HEK293T (cell line): ENCODE results near the gene MFRP.

Experiments
- CTBP1 ChIP-seq: fragments of 450-650 bp; IDR thresholded peaks from 2 replicates; pipeline ENCODE4 v1.6.1; 2016; ENCODE audit warnings: borderline replicate concordance
- FOXM1 ChIP-seq: fragments of 450-650 bp; IDR thresholded peaks from 2 replicates; pipeline ENCODE4 v1.6.1; 2017; ENCODE audit warnings: mild to moderate bottlenecking, borderline replicate concordance
- SP1 ChIP-seq: fragments of 450-650 bp; IDR thresholded peaks from 2 replicates; pipeline ENCODE4 v1.6.1; 2017
- TARDBP ChIP-seq: fragments of 450-650 bp; IDR thresholded peaks from 2 replicates; pipeline ENCODE4 v1.6.1; 2016

DNA sequence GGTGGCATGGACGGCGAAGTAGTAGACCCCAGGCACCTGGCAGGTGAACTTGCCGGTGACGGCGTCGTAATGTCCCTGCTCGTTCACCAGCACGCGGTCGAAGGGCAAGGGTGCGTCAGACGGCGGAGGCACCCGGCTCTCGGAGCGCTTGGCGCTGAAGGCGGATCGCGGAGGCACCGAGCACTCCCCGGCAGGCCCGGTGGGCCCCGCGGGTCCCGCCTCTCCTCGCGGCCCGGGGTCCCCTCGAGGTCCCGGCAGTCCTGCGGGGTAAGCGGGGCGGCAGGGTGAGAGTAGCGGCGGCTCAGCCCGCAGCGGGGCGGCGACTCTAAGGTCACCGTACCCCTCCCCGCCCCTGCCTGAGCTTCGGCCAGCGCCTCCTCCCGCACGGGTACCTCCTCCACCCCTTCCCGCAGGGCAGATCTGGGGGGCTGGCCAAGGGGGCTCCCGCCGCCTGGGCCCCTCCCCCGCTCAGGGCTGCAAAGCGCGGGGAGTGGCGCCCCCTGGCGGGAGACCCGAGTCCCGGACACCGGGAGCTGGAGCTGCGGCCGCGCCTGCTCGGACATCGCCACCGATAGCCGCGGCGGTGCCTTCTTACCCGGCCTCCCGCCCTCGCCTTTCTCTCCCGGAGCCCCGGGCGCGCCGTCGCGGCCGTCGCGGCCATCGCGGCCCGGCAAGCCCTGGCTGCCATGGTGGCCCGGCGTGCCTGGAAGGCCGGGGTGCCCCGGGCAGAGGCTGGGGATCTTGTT is 6.7 kb downstream of the MFRP start:
- TF ChIP-seq TARDBP: no peak
- no peak for TF ChIP-seq SP1
- no peak for TF ChIP-seq FOXM1
- TF ChIP-seq CTBP1: no peak
